Activated CD4-positive, alpha-beta T cell treated with anti-CD3 and anti-CD28 coated beads, Interleukin-2, amount 50 U/mL, for 48 hours (primary cell): ENCODE data around the gene FHOD3.
"Not testable (repeated sequence)": the region's sequence is repeated elsewhere in the genome, so short reads cannot be mapped to it uniquely, and the experiment has no call there.

Experiments used
- DNase-seq, 2 experiments: peaks; one replicate each; pipeline ENCODE4 v3.0.0-alpha.2; 2020

FHOD3 gene

GRCh38 chr18:36352384-36352783 lies 54.9 kb downstream of the FHOD3 start:
- no peak for DNase-seq

GRCh38 chr18:36354989-36355388 lies 57.5 kb downstream of the FHOD3 start:
- peak in 1 of 2 experiments; percentile 9 for DNase-seq

- DNase-seq = no peak
Measured at GRCh38 chr18:36355511-36355910, 58.0 kb downstream of the FHOD3 start.

GRCh38 chr18:36356741-36357140 lies 59.2 kb downstream of the FHOD3 start:
- not testable (repeated sequence) for DNase-seq

- DNase-seq = no peak
Measured at GRCh38 chr18:36358141-36358540, 60.6 kb downstream of the FHOD3 start.

GRCh38 chr18:36360256-36360909 lies 62.9 kb downstream of the FHOD3 start:
- no peak for DNase-seq

GRCh38 chr18:36364911-36365624 lies 67.6 kb downstream of the FHOD3 start:
- no peak for DNase-seq

- DNase-seq = no peak
Measured at GRCh38 chr18:36365836-36366775, 68.6 kb downstream of the FHOD3 start.

- no peak for DNase-seq
Measured at GRCh38 chr18:36366994-36367839, 69.7 kb downstream of the FHOD3 start.

GRCh38 chr18:36368889-36369288 lies 71.4 kb downstream of the FHOD3 start:
- DNase-seq = no peak

GRCh38 chr18:36372903-36373311 lies 75.4 kb downstream of the FHOD3 start:
- no peak for DNase-seq

GRCh38 chr18:36374262-36374661 lies 76.7 kb downstream of the FHOD3 start:
- no peak for DNase-seq

- DNase-seq = no peak
Measured at GRCh38 chr18:36375118-36375517, 77.6 kb downstream of the FHOD3 start.

GRCh38 chr18:36376361-36376760 lies 78.8 kb downstream of the FHOD3 start:
- no peak for DNase-seq

- DNase-seq = no peak
Measured at GRCh38 chr18:36377626-36378025, 80.1 kb downstream of the FHOD3 start.

GRCh38 chr18:36378205-36378604 lies 80.7 kb downstream of the FHOD3 start:
- no peak for DNase-seq

- DNase-seq = no peak
Measured at GRCh38 chr18:36379435-36379984, 82.0 kb downstream of the FHOD3 start.

- DNase-seq = no peak
Measured at GRCh38 chr18:36380173-36380827, 82.8 kb downstream of the FHOD3 start.

- DNase-seq = no peak
Measured at GRCh38 chr18:36381075-36381474, 83.6 kb downstream of the FHOD3 start.

GRCh38 chr18:36382854-36383253 lies 85.3 kb downstream of the FHOD3 start:
- no peak for DNase-seq

- no peak for DNase-seq
Measured at GRCh38 chr18:36386150-36386920, 88.8 kb downstream of the FHOD3 start.
